Measurements from ENCODE around the gene CGB7.

The CGB7 gene

DNA sequence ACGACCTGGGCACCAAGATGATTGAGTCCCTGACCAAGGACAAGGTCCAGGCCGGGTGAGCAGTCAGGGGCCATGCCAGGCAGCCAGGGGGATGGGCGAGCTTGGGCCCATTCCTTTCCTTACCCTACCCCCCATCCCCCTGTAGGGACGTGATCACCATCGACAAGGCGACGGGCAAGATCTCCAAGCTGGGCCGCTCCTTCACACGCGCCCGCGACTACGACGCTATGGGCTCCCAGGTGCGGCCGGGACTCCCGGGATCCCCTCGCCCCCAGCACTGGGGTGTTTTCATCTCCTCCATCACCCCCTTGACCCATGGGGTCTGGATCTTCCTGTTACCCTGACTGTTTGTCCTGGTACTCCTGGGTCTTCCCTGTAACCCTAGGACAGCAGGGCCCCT is 47.7 kb downstream of the CGB7 start:
- 0 out of 2 replicates have a peak, but pooled peaks cover 3% of the 10 kb centered on the region for H3F3A ChIP-seq (ENCODE audit: control insufficient read depth, insufficient read depth)
- H3K27me3 ChIP-seq (ENCODE audit: control insufficient read depth, low read length): no peaks in the 10 kb centered on the region
- H3K9me2 ChIP-seq (replicated peaks; ENCODE audit: control insufficient read depth, low read length): no peaks in the 10 kb centered on the region
- H3K79me2 ChIP-seq (ENCODE audit: control insufficient read depth, low read length): no peaks in the 10 kb centered on the region
- no peaks in the 10 kb centered on the region for H3K4me1 ChIP-seq (ENCODE audit: control insufficient read depth, low read length)
- peaks cover 74% of the 10 kb centered on the region for H3K36me3 ChIP-seq (ENCODE audit: control insufficient read depth, low read length)
- no peak overlapping the region for H3K4me3 ChIP-seq (ENCODE audit: low read length)
- no peak overlapping the region for H3K27ac ChIP-seq (ENCODE audit: low read depth, low read length)
- TF ChIP-seq EZH2phosphoT487 (IDR thresholded peaks at IDR 0.05; ENCODE audit: borderline replicate concordance, low read length): no peak
- TF ChIP-seq, protein P1, sequence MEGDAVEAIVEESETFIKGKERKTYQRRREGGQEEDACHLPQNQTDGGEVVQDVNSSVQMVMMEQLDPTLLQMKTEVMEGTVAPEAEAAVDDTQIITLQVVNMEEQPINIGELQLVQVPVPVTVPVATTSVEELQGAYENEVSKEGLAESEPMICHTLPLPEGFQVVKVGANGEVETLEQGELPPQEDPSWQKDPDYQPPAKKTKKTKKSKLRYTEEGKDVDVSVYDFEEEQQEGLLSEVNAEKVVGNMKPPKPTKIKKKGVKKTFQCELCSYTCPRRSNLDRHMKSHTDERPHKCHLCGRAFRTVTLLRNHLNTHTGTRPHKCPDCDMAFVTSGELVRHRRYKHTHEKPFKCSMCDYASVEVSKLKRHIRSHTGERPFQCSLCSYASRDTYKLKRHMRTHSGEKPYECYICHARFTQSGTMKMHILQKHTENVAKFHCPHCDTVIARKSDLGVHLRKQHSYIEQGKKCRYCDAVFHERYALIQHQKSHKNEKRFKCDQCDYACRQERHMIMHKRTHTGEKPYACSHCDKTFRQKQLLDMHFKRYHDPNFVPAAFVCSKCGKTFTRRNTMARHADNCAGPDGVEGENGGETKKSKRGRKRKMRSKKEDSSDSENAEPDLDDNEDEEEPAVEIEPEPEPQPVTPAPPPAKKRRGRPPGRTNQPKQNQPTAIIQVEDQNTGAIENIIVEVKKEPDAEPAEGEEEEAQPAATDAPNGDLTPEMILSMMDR (IDR thresholded peaks at IDR 0.05; ENCODE audit: low read depth, low read length, poor library complexity, severe bottlenecking): no peak
- no peak overlapping the region for H3K4me2 ChIP-seq (ENCODE audit: low read length)
- H4K20me1 ChIP-seq (ENCODE audit: control insufficient read depth, insufficient read depth, low read depth, low read length): no peaks in the 10 kb centered on the region; the same call in 1 of the 2 replicates
- H3K9me3 ChIP-seq (ENCODE audit: control insufficient read depth, insufficient read depth, low read length): no peaks in the 10 kb centered on the region

DNA sequence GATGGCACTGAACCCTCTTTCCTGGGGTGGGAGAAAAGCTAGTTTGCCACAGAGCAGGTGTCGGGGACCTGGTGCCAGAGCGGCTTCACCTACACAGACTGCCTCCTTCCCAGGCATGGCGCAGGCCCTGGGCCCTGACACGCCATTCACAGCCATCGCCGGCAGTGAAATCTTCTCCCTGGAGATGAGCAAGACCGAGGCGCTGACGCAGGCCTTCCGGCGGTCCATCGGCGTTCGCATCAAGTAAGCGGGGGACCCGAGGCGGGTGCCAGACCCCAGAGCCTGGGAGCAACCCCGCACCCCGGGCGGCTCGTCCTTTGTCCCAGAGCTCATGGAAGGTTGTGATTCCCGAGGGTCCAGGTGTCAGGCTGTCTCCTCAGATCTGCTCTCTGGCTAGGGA is 50.6 kb downstream of the CGB7 start:
- Histone ChIP-seq H3K9me3 (ENCODE audit: control insufficient read depth, insufficient read depth, low read length) (no peaks in the 10 kb centered on the region), H3K4me2 (ENCODE audit: low read length) (no peak overlapping the region), H3K27me3 (ENCODE audit: control insufficient read depth, low read length) (no peaks in the 10 kb centered on the region), H3K36me3 (ENCODE audit: control insufficient read depth, low read length) (peaks cover 77% of the 10 kb centered on the region), H3K4me1 (ENCODE audit: control insufficient read depth, low read length) (no peaks in the 10 kb centered on the region), H3K27ac (ENCODE audit: low read depth, low read length) (no peak overlapping the region), H3K4me3 (ENCODE audit: low read length) (no peak overlapping the region), H4K20me1 (ENCODE audit: control insufficient read depth, insufficient read depth, low read depth, low read length) (no peaks in the 10 kb centered on the region; the same call in 1 of the 2 replicates), H3F3A (ENCODE audit: control insufficient read depth, insufficient read depth) (no peaks in the 10 kb centered on the region), H3K9me2 (replicated peaks; ENCODE audit: control insufficient read depth, low read length) (no peaks in the 10 kb centered on the region), H3K79me2 (ENCODE audit: control insufficient read depth, low read length) (peaks cover 2% of the 10 kb centered on the region; the same call in 1 of the 2 replicates)
- TF ChIP-seq, protein P1 (IDR thresholded peaks at IDR 0.05; ENCODE audit: low read depth, low read length, poor library complexity, severe bottlenecking): no peak
- no peak for TF ChIP-seq EZH2phosphoT487 (IDR thresholded peaks at IDR 0.05; ENCODE audit: borderline replicate concordance, low read length)

GRCh38 chr19:49004964-49005614 is 52.5 kb downstream of the CGB7 start:
- no peak overlapping the region for H3K27ac ChIP-seq (ENCODE audit: low read depth, low read length)
- H3K36me3 ChIP-seq (ENCODE audit: control insufficient read depth, low read length): peaks cover 68% of the 10 kb centered on the region
- no peak overlapping the region for H3K4me2 ChIP-seq (ENCODE audit: low read length)
- no peaks in the 10 kb centered on the region for H3K9me3 ChIP-seq (ENCODE audit: control insufficient read depth, insufficient read depth, low read length)
- no peaks in the 10 kb centered on the region for H4K20me1 ChIP-seq (ENCODE audit: control insufficient read depth, insufficient read depth, low read depth, low read length)
- TF ChIP-seq EZH2phosphoT487 (IDR thresholded peaks at IDR 0.05; ENCODE audit: borderline replicate concordance, low read length): no peak
- TF ChIP-seq, protein P1 (IDR thresholded peaks at IDR 0.05; ENCODE audit: low read depth, low read length, poor library complexity, severe bottlenecking): no peak
- H3K4me3 ChIP-seq (ENCODE audit: low read length): no peak overlapping the region
- no peaks in the 10 kb centered on the region for H3K4me1 ChIP-seq (ENCODE audit: control insufficient read depth, low read length)
- H3K9me2 ChIP-seq (replicated peaks; ENCODE audit: control insufficient read depth, low read length): no peaks in the 10 kb centered on the region
- H3K27me3 ChIP-seq (ENCODE audit: control insufficient read depth, low read length): no peaks in the 10 kb centered on the region
- H3F3A ChIP-seq (ENCODE audit: control insufficient read depth, insufficient read depth): no peaks in the 10 kb centered on the region
- H3K79me2 ChIP-seq (ENCODE audit: control insufficient read depth, low read length): peaks cover 7% of the 10 kb centered on the region

Measured in DOHH2 (cell line).